ENCODE measurements around the gene CAPZA2.
"Not testable (repeated sequence)": the region's sequence is repeated elsewhere in the genome, so short reads cannot be mapped to it uniquely, and the experiment has no call there.

Gene CAPZA2

DNA sequence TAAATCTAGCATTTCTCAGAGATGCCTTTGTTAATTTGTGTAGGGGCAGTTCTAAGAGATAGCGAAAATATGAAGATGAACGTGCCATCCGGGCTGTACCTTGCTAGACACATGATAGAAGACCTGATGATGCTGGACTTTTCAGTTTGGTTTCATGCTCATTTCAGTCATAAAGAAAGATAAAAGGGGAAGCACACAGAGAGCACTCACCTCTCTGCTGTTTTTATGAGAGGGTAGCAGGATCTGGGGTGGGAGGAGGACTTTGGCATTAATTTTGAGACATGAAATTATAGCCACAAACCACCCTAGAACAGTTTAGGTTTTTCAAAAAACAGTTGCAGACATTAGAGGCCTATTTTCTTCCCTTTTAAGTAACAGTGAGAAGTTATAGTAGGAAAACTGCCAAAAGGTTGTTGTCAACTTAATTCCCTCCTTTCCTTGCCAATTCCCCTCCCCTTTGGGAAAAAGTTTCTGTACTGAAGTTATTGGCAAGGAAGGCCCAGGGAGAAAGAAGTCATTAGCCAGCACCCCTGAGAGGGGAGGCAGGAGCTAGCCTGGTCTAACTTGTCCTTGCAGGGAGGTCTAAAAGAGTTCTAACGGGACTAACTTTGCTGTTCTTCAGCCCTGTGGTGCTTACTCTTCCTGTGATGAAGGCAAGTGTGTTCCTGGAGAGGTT lies 93.6 kb downstream of the CAPZA2 start:
- no peak for DNase-seq

DNA sequence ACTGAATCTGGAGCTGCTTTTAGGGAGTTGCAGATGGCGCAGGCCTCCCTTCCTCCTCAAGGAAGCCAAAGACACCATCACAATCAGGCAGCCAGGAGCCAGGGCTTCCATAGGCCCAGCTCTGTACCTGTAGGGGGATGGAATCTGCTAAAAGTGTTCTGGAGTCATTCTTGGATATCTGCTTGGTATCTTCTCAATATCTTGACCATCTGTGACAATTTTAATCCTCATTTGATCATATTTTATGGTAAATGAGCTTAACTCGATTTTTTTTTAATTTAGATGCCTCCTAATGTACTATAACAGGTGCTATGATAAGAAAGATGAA lies 94.1 kb downstream of the CAPZA2 start:
- no peak for DNase-seq

- DNase-seq, result no peak
Observed at GRCh38 chr7:116957874-116958273, 95.5 kb downstream of the CAPZA2 start.

GRCh38 chr7:116961966-116962673 lies 99.7 kb downstream of the CAPZA2 start:
- not testable (repeated sequence) for DNase-seq

GRCh38 chr7:116963234-116963633 lies 100.8 kb downstream of the CAPZA2 start:
- DNase-seq, result no peak

GRCh38 chr7:116966601-116967000 lies 104.2 kb downstream of the CAPZA2 start:
- no peak for DNase-seq

GRCh38 chr7:116967254-116967922 lies 105.0 kb downstream of the CAPZA2 start:
- DNase-seq, result no peak

- no peak for DNase-seq
Observed at GRCh38 chr7:116967983-116968382, 105.6 kb downstream of the CAPZA2 start.

GRCh38 chr7:116968631-116969030 lies 106.2 kb downstream of the CAPZA2 start:
- no peak for DNase-seq

DNA sequence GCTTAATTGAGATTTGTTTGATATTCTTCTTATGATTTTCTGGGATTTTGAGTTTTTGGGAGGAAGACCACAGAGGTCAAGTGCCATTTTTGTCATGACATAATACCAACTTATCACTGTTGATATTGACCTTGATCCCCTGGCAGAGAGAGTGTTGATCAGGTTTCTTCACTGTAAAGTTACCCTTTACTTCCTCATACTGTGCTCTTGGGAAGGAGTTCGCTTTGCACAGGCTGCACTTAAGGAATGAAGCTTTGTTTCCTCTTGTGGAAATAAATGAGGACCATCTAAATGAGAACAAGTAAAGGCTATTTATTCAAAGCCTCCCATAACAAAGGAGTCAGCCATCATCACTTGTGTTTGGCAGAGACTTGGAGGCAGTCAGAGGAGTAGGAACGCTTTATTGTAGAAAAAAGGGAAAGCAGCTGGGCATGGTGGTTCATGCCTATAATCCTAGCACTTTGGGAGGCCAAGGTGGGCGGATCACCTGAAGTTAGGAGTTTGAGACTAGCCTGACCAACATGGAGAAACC lies 107.0 kb downstream of the CAPZA2 start:
- no peak for DNase-seq

- DNase-seq, result no peak
Observed at GRCh38 chr7:116970238-116970910, 108.0 kb downstream of the CAPZA2 start.

DNA sequence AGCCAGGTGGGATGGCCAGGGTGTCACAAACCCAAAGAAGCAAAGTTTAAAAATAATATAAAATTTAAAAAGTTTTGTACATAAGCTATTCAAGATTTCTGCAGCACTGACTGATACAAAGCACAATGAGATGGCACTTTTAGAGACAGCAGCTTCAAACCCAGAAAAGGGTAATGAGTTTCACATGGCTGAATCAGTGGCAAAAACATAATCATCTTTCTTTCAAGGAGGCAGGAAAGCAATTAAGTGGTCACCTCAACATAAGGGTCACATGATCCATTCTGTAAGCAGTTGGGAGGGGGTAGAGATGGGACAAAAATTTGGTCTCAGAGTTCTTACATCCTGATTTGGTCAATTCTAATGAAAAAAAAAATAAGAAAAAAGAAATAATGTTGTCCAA lies 108.8 kb downstream of the CAPZA2 start:
- not testable (repeated sequence) for DNase-seq
